NCI-H2171 treated with DMSO at 0.1 percent for 48 hours (cell line): ENCODE results near the gene PHF20.
"Not testable (repeated sequence)": the region's sequence is repeated elsewhere in the genome, so short reads cannot be mapped to it uniquely, and the experiment has no call there.

Experiments
- DNase-seq: peaks from one replicate; lab custom pipeline; 2025; lab: John Stamatoyannopoulos, UW

PHF20 gene

GRCh38 chr20:35920523-35920922 is 148.7 kb downstream of the PHF20 start:
- DNase-seq, result no peak

GRCh38 chr20:35929301-35929700 is 157.5 kb downstream of the PHF20 start:
- DNase-seq, result no peak

- DNase-seq, result no peak
These were observed 162.2 kb downstream of the PHF20 start for GRCh38 chr20:35934050-35934449.

GRCh38 chr20:35939264-35939663 is 167.4 kb downstream of the PHF20 start:
- DNase-seq, result no peak

DNA sequence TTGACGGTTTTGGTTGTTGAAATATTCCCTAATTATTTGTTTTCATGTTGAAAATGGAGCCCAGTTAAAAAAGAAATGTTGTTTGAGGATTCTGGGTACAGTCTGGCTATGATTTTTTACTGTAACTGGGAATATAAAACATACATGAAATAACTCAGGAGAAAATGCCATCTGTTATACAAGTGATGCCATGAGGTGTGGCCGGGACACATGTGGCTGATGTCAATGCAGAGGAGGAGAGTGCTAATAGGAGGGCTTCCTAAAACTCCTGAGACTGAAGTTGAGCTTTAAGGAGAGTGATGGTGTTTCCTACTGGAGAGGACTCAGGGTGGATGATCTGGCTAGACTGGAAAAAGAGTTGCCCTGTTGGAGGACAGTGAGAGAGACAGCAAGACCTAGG is 169.8 kb downstream of the PHF20 start:
- DNase-seq, result no peak

DNA sequence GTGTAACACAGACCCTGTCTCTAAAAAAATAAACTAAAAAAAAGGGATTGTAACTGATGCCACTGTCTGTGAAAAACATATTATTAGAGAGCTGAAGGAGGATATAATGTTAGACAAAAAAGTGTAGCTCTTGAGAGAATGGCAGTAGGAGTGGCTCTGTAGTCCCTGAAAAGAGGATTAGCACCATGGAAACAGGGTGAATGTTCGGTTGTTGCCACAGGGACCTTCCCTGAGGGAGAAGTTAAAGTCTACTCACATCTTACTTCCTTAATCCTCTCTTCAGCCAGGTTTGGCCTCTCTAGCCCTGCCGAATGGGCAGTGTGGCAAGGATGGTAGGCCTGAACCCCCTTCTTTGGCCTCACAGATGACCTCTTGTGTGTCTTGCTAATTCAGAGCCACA is 170.4 kb downstream of the PHF20 start:
- no peak for DNase-seq

GRCh38 chr20:35947489-35947888 is 175.7 kb downstream of the PHF20 start:
- peak; percentile 15 for DNase-seq

DNA sequence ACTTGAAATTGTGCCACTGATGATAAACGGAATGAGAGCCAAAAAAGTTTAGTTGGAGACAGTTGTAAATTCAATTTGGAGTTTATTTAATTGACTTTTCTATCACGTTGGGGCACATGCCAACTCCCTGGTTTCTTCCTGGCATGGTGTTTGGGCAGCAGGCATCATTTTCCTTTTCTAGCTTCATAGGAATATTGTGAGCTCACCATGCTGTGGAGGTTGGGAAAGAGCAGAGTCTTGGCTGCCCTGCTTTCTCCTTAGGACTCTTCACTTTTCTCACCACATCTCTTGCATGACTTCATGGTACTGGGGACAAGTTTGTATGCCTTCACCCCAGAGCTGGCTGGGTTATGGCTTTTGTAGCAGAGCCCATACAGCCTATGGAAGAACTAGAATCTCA is 176.1 kb downstream of the PHF20 start:
- no peak for DNase-seq

DNA sequence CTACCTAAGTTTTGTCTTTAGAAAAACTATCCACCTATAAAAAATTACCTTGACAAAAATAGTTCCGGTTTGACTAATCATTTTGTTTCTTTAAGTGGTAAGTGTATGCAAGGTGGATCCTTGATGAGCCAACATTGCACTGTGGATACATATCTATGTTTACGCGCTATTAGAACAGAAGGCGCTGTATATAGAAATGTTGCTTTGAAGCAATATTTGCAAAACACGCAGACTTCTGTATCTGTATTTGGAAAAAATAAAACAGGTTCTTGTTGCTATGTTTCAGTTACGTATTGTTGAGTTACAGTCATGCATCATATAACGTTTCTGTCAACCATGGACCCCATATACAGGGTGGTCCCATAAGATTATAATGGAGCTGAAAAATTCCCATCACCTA is 178.3 kb downstream of the PHF20 start:
- DNase-seq, result no peak

- DNase-seq, result not testable (repeated sequence)
These were observed 180.3 kb downstream of the PHF20 start for GRCh38 chr20:35952080-35952479.

DNA sequence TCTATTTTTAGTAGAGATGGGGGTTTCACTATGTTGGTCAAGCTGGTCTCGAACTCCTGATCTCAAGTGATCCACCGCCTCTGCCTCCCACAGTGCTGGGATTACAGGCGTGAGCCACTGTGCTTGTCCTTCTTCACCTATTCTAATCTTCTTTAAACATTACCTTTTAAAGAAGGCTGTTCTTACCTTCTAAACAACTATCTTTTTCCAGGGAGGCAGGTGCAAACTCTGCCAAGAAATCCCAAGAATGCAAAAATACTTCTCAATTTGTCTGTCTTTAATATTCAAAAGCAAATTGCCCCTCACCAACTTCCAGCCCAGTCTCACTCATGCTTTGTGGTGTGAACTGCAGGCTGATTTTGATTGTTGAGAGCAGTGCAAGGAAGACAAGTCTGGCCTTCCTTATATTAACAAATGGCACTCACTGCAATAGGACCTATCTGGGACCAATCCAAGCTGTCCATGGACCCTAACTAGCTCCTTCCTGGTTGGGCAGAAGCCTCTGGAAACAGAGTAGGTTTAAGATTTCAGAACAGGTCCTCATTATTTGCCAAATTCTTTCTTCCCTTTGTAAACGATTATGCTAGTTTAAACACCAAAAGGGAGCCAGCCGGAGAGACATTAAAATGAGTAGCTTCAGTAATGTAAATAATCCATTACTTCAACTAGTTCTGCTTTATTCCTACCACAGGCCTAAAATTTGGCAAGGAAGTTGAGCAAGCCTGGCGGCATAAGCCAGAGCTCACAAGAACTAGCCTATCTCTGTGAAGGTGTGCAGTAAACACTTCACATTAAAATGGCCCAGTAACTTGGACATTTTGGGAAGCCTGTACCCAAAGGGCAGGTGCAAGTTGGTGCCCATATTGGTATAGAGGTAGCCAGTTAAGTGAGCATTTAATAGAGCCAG is 180.9 kb downstream of the PHF20 start:
- DNase-seq, result no peak

- DNase-seq, result peak; percentile 54
These were observed 181.8 kb downstream of the PHF20 start for GRCh38 chr20:35953387-35954199.

DNA sequence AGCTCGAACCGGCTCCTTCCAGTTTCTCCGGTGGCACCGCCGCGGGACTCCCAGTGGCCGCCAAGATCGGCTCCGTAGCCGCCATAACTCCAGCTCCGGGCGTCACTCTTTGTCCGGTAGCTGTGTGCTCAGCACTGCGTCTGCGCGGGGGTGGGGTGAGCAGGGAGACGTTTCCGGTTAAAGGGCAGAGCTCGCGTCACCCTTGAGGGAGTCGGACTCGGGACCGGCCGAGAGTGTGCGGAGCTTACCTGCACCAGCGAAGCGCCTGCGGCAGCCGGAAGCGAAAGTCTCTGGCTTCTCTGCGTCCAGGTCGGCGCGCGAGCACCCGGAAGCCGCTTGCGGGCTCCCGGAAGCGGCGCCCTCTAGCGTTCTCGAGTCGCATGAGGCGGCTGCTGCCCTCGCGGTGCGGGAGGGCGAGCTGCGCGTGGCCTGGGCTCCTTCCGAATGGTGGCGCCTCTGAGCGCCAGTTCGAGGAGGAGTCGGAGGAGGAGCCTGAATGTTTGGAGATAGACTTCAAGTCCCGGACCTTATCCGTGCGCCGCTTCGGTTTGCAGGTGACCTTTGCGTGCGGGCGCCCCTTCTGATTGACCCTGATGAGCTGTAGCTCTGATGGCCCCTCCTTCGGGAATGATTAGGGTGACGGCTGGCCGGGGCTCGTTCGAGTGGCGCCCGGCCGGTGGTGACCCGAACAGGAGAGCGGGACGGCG is 182.5 kb downstream of the PHF20 start, which contains the start of gene SCAND1:
SCAND1 (minus strand) TSS at position 303 of the 707 bp plus-strand sequence; CDS start at position 85, 218 bp downstream.
- DNase-seq, result peak; percentile 99

- peak; percentile 48 for DNase-seq
These were observed 183.1 kb downstream of the PHF20 start for GRCh38 chr20:35954907-35955251.

DNA sequence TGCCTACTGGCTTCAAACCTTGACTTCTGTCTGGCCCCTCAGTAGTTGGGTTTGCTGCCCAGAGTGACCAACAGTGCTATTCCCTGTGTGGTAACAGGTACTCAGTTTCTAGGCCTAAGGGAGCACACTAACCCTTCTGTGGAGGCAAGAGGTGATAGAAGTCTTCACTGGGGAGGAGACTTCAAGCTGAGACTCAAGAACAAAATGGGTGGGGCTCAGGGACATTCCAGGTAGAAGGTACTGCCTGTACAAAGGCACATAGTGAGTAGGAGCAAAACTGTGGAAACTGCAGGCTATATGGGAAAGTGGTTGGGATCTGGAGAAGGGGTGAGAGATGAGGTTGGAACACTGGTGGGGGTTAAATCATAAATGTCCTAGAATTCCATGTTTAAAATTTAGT is 184.8 kb downstream of the PHF20 start:
- no peak for DNase-seq

DNA sequence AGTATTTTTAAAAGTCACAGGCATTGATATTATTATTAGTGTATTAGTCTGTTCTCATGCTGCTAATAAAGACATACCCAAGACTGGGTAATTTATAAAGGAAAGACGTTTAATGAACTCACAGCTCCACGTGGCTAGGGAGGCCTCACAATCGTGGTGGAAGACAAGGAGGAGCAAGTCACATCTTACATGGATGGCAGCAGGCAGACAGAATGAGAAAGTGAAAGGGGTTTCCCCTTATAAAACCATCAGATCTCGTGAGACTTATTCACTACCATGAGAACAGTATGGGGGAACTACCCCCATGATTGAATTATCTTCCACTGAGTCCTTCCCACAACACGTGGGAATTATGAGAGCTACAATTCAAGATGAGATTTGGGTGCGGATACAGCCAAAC is 187.5 kb downstream of the PHF20 start:
- DNase-seq, result not testable (repeated sequence)

DNA sequence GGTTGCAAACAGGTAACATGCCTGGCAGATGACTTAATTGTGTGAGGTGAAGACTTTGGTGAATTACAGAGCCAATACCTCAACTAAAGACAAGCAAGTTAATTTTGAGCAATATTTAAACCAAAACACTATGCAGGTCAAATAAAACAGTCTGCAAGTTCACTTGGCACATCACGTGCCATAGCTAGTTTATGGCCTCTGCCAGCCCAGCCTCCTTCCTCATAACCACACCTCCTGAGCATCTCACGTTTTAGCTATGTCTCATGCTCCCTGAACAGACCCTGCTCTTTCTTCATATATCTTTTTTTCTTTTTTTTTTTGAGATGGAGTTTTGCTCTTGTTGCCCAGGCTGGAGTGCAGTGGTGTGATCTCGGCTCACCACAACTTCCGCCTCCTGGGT is 192.1 kb downstream of the PHF20 start:
- no peak for DNase-seq

DNA sequence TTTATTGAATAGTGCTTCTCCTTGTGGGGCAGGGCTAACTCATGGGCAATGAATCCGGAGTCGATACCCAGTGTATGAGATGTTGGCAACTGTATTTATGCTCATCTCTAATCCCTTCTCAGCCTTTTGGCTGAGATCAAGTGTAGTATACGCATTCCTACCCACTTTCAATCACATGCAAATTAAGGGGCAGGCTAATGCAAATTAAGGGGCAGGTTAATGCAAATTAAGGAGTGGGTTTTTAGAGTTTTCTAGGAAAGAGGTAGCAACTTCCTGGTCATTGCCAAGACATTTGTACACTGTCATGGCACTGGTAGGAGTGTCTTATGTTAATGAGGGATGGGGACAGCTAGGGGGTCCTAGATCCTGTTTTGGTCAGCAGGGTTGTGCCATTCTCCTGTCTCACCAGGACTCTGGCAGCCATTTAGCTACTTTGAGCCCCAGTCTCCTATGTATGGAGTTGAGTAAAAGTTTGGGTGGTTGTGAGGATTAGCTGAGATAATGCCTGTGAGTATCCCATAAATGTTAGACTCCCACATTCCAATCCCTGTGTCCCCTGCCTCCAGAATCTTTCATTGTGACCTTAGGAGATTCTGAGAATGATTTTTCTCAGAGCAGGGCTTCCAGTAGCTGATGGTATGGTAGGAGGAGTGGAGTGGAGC is 196.3 kb downstream of the PHF20 start, which contains the start of gene CNBD2:
CNBD2 (plus strand) TSS at position 612 of the 662 bp plus-strand sequence. CDS start 173 bp downstream, outside the sequence.
- no peak for DNase-seq

DNA sequence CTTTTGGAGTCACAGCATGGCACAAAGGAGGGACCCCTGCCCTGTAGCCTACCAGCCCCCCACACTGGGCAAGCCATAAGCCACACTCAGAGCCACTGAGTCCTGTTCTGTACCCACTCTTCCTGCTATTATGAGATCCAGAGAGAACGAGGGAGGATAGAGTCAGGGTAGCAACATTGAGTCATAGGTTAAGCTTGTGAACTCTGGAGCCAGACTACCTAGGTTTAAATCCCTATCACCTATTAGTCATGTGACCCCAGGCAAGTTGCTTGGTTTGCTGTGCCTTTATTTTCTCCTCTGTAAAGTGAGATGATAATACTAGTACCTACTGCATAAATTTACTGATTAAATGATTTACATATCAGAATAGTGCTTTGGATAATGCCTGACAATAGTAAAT is 197.1 kb downstream of the PHF20 start:
- DNase-seq, result no peak

DNA sequence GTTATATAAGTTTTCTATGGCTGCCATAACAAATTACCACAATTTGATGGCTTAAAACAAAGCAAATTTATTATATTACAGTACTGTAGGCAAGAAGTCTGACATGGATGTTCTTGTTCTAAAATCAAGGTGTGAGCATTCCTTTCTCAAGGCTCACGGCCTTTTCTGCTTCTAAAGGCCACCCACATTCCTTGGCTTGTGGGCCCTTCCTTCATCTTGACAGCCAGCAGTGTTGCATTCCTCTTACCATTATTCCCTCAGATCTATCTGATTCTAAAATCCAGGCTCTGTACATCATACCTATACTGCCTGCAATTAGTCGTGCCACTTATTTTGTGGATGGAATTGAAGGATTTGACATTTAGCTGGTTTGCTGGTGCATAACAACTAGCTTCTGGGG is 200.2 kb downstream of the PHF20 start:
- no peak for DNase-seq

DNA sequence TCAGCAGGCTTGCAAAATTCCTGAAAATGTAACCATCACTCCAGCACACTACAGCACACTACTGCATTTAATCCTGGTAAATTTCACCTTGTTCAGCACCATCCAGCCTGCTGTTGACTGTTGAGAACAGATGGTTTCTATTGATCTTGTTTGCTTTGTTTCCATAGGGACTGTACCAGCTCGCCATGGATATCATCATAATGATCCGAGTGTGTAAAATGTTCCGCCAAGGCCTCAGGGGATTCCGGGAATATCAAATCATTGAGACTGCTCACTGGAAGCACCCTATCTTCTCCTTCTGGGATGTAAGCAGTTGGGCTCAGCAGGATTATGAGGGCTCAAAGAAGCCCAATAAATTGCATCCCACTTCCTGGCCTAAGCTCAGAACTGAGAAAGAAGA is 200.6 kb downstream of the PHF20 start:
- peak; percentile 100 for DNase-seq

- DNase-seq, result no peak
These were observed 202.4 kb downstream of the PHF20 start for GRCh38 chr20:35974256-35974655.
